HG03095 (cell line): Measurements from ENCODE around the gene EPC1.

Experiments used
- ATAC-seq: cut with Tn5 transposase; IDR thresholded peaks from one replicate; pipeline ENCODE4 v1.9.1; 2021; ENCODE audit warnings: moderate library complexity; ENCODE audit not compliant: unreplicated experiment

The EPC1 gene

GRCh38 chr10:32338262-32338661 is 8.7 kb downstream of the EPC1 start:
- ATAC-seq, result no peak

GRCh38 chr10:32337350-32337749 is 9.6 kb downstream of the EPC1 start:
- ATAC-seq, result no peak

- no peak for ATAC-seq
Measured at GRCh38 chr10:32333849-32334248, 13.1 kb downstream of the EPC1 start.

DNA sequence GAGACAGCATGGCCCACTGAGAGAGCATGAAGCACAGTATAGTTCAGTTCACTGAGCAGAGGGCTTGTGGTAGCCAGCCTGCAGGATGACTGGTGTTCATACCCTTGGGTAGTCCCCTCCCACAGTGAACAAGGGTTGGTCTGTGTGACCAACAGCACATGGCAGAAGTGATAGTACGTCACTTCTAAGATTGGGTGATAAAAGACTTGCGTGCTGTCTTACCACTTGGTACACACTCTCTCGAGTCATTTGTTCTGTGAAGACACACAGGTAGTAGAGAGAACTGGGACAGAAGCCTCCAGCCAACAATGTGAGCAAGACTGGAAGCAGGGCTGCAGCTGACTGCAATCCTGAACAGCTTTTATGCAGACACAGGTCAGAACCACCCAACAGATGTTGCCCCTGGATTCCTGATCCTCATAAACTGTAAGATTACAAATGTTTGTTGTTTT is 14.6 kb downstream of the EPC1 start:
- peak; percentile 90 for ATAC-seq

GRCh38 chr10:32331606-32332005 is 15.4 kb downstream of the EPC1 start:
- ATAC-seq, result no peak

- ATAC-seq, result no peak
Measured at GRCh38 chr10:32330214-32330613, 16.7 kb downstream of the EPC1 start.

DNA sequence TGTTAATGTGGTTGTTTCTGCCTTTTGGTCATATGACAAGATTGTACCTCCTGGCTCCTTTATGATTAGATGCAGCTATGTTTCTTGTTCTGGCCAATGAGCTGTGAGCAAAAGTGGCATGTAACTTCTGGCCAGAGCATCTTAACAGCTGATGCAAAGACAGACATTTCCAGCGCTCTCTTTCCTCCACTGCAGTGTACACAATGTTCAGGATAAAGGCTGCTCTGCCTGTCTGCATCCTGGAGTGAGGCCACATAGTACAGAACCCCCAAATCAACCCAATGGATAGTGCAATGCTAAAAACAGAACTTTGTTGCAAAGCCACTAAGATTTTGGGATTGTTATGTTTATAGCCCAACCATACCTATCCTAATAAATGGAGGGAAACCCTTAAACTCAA is 17.9 kb downstream of the EPC1 start:
- no peak for ATAC-seq

DNA sequence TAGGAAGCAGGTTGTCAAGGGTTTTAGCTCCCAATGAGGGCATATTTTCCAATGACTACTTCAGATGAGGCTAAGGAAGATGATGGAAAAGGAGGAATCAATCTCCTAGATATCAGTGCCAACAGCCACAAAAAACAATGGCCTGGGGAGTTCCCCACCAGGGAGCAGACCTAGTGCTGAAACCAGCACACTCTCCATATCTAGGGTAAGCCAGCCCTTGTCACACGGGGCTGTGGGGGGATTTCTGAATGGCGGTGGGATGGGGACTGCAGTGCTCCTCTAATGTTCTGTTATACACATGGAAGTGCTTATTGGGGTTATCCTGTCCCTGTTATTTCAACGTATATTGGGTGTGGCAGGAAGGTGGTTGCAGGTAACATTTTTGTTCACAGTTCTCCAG is 18.5 kb downstream of the EPC1 start:
- no peak for ATAC-seq

- ATAC-seq, result no peak
Measured at GRCh38 chr10:32327364-32327691, 19.6 kb downstream of the EPC1 start.

- no peak for ATAC-seq
Measured at GRCh38 chr10:32326680-32327363, 20.1 kb downstream of the EPC1 start.

- ATAC-seq, result peak; percentile 46
Measured at GRCh38 chr10:32326119-32326518, 20.8 kb downstream of the EPC1 start.

DNA sequence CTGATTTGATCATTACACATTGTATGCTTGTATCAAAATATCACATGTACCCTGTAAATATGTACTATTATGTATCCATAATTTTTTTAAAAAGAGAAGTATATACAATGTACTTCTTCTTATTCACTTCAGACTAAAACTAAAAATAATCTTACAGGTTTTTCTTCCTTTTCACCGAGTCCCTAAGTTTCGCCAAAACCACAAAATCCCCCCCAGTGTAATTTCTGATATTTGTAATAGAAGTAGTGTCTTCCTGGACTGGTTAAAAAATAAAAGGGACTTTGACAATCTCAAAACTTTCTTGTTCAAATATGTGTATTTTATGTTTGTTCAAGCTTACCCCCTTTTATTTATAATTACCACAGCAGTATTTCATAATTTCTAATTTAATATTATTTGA is 23.9 kb downstream of the EPC1 start:
- ATAC-seq, result no peak

DNA sequence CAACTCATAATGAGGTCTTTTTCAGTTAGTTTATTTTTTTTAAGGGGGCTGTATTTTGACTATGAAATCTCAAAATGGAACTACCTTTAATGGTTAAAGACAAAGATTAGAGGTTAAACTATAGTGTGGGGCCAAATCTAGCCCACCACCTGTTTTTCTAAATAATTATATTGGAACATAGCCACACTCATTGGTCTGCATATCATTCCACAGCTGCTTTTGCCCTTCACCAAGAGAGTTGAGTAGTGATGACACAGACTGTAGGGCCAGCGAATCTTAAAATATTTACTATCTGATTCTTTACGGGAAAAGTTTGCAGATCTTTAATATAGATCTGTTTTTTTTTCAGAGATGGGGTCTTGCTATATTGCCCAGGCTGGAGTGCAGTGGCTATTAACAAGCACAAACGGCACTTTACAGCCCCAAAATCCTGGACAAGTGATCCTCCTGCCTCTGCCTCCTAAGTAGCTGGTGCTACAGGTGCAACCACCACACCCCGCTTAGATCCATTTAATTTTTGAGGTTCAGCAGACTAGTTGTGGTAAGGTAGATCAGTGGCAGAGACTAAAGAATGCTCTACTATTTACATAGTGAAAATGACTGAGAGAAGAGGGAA is 25.8 kb downstream of the EPC1 start:
- no peak for ATAC-seq

GRCh38 chr10:32318476-32318896 is 28.5 kb downstream of the EPC1 start:
- ATAC-seq, result peak; percentile 54

DNA sequence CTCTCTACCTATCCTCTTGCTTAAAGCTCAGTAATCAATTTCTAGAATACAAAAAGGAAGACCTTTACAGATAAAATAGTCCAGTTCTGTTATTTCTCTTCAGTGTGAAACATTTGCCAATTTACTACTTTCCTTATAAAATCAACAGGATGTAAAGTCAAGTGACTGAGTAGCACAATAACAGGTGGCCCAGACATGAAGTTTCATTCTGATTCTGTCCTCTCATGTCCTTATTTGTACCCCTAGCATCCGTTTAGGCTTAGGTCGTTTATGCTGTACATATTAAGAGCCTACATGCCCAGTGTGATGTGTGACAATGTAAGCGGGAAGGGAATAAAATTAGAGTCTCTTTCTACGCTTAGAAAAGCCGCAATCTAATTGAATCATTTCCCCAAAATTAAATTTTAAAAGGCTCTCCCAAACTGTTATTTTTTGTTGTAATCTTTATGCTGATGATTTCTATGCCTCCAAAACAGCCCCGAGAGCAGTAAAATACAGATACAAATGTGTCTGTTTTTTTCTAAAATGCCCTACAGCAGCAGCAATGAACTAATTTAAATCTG is 29.1 kb downstream of the EPC1 start:
- ATAC-seq, result peak; percentile 91

- no peak for ATAC-seq
Measured at GRCh38 chr10:32315424-32315823, 31.5 kb downstream of the EPC1 start.

DNA sequence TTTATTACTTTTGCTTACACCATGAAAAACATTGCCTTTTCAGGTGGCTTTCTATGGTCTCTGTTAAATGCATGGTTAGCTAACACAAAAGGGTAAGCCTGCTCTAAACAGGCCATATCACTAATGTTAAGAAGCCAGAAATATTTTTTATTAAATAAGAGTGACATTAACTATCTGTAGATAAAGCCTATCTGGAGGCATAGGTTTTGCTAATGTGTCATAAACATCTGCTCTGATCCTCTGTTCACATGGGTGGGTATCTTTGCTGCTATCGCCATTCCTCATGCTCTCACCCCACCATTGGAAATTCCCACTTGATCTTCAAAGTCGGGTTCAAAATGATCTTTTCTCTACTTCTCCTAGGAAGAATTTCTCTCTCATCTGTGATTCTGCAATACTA is 32.4 kb downstream of the EPC1 start:
- no peak for ATAC-seq

- ATAC-seq, result peak; percentile 69
Measured at GRCh38 chr10:32308027-32308603, 38.8 kb downstream of the EPC1 start.

GRCh38 chr10:32307609-32308008 is 39.3 kb downstream of the EPC1 start:
- no peak for ATAC-seq

GRCh38 chr10:32299354-32299980 is 47.5 kb downstream of the EPC1 start:
- ATAC-seq, result no peak

GRCh38 chr10:32298075-32298812 is 48.7 kb downstream of the EPC1 start:
- no peak for ATAC-seq
